ENCODE results near the gene LFNG. TPM values are rescaled to one million over a fixed set of nuclear protein-coding genes. Genes with fewer than 3 reads are reported as not detected.

The LFNG gene
- total RNA-seq, 1 experiment from 2014 or later: 15.2 TPM

DNA sequence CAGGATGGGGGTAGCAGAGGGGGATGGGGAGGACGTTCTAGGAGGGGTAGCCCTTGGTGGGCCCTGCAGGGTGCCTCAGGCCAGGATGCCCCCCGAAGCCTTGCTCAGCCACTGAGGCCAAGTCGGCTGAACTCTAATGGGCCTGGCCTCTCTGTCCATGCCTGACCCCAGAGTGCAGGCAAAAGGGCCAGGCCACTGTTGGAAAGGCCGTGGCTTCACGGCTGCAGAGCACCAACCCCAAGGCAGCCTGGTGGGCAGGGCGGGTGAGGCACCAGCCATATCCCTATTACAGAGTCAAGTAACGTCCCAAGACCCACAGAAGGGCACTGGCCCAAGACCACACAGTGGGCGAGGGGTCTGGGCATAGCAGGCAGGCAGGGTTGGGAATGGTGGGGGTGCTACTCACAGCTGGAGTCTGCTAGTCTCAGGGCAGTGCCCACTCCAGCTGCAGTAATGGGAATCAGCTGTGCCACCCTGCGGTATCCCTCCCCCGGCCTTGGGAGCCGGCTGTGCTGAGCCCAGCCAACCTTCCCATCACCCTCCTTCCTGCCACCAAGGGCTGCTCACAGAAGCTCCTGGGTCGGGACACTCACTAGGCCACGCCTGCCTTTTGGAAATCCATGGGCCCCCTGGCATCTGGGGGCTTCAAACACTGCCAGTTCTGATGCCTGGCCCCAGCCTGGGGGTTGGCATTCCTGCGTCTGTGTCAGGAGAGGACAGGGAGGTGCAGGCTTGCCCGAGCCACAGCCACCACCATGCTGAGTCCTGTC lies 4.0 kb upstream of the LFNG start:
- no peak for DNase-seq (ENCODE audit: low read depth)

DNA sequence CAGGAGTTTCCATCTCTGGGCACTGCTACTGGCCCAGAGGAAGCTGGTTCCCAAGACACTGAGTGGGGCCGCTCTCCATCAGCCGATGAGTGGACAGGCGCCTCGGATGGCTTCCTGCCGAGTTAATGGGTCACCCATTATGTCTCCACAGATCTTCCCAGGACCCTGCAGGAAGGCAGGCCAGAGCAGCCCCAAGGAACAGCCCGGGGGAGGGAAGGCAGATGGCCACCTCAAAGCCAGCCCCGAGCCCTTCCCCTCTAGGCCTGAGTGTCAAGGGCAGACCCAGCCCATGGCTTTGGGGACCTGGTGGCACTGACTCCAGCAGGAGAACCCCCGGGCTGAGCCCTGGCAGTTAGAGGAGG lies 3.4 kb upstream of the LFNG start:
- DNase-seq (ENCODE audit: low read depth): no peak

DNA sequence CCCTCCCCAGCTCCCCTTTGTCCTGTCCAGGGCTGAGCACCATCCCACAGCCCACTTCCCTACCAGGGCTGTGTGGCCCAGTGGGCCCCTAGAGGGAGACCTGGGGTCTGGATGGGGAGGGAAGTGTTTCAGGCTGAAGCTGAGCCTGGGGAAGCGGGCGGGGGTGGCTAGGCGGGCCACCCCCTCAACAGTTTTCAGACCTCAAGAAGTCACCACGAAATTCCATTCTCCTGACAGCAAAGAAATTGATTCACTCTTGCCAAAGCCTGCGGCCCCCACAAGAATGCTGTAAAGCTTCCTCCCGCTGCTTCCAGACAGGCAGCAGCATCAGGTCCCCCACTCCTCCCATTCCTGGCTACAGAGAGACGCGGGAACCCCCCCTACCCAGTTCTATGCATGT lies 2.5 kb upstream of the LFNG start:
- peak; percentile 95 for DNase-seq (ENCODE audit: low read depth)

DNA sequence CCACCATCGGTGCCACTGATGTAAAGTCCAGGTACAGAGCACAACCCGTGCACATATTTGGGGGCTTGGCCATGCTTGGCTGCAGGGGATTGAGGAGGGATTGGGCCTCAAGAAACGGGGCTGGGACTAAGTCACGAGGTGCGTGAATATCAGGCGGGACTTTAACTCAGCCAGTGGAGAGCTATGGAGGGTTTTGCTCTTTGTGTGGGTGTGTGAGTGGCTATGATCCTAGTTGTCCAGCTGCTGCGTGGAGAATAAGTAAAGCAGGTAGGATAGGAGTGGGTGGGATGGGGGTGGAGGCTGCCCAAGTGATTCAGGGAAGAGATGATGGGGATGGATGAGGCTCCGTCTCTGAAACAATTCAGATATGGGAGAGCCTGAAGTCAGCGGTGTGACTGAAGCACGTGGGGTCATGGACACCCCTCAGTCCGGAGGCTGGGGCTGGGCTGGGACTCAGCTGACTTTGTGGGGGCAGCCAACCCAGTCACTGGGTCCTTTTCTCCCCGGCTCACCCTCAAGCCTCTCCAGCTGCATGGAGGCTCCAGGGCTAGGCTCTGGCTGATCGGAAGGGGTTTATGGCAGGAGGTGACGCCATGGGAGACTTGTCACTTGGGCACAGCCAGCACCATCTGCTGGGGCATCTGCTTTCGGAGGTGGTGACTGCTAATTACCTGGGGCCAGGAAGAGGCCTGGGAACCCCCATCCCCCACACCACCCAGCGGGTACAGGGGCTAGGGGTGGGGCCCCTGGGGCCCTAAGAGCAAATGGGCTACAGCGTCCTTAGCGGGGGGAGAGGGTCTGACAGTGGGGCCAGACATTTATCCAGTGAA lies 1.7 kb upstream of the LFNG start:
- no peak for DNase-seq (ENCODE audit: low read depth)

DNA sequence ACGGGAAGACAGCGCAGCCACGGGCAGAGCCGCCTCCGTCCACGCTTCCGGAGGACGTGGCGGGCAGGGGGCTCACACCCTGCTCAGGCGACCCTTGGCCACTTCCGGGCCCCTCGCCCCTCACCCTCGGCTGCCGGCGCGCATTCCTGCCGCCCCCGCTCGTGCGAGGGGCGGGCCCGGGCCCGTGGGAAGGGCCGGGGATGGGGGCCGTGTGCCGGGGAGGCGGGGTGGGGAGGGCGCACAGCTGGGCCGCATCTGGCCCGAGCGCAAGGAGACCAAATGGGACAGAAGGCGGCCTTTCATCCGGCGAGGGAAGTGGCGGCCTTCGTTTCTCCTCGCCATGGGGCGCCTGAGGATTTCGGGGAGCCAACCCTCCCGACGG lies 846 bp upstream of the LFNG start:
- no peak for DNase-seq (ENCODE audit: low read depth)

DNA sequence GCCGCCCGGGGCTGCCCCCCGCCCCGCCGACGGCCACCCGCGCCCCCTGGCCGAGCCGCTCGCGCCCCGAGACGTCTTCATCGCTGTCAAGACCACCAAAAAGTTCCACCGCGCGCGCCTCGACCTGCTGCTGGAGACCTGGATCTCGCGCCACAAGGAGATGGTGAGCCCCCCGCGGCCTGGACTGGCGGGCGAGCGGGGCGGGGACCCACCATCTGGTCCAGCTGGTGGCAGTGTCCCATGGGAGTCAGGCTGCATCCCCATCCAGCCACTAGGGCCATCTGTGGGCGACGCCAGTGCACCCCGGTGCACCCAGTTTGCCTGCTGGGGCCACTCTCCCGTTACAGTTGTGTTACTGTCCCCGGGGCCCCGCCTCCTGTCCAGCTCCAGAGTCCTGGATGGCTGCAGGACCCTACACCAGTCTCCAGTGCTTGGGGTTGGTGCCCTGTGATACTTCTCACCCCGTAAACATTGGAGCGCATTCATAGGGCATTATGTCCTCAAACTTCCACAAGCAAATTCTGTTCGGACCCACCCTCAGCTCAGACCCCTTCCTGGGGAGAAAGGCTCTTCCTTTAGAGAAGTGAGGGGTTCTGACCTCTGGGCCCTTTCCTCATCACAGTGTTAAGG lies 672 bp downstream of the LFNG start:
- no peak for DNase-seq (ENCODE audit: low read depth)

DNA sequence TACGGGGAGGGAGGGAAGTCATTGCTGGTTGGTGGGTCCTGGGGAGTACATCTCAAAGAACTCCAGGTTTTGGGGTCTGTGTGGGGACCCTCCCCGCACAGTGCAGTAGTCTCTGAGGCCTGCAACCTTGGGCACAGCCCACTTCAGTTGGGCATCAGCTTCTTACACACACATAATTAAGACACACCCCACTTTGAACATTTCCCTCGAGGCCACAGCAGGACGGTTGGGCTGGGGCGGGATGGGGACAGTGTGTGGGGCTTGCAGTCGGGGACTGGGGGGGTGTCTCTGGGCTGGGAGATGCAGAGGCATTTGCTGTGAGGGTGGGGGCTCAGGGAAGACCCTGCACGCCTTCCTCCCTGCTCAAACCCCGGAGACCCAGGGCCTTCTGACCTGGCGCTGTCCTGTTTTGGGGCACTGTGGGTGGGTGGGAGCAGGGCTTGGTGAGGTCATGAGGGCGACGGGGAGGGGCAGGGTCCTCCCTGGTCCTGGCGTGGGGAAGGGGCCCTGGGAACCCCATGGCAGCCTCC lies 1.3 kb downstream of the LFNG start:
- DNase-seq (ENCODE audit: low read depth): no peak

DNA sequence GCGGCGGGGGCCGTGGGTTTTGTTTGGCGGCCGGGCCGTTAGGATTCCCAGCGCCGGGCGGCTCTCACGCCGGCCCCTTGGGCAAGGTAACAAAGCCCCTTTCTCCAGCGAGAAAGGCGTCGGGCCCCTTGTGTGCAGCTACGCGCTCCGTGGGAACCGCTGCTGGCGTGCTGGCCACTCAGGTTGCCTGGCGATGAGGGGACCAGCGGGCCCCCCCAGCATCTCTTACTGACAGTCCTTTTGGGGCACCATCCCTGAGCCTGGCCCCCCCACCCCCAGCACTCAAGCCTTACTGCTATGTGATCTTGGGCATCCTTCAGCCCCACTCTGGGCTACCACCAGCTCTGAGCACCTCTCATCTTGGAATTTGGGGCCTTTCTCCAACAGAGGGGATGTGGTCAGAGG lies 1.8 kb downstream of the LFNG start:
- DNase-seq (ENCODE audit: low read depth): no peak

DNA sequence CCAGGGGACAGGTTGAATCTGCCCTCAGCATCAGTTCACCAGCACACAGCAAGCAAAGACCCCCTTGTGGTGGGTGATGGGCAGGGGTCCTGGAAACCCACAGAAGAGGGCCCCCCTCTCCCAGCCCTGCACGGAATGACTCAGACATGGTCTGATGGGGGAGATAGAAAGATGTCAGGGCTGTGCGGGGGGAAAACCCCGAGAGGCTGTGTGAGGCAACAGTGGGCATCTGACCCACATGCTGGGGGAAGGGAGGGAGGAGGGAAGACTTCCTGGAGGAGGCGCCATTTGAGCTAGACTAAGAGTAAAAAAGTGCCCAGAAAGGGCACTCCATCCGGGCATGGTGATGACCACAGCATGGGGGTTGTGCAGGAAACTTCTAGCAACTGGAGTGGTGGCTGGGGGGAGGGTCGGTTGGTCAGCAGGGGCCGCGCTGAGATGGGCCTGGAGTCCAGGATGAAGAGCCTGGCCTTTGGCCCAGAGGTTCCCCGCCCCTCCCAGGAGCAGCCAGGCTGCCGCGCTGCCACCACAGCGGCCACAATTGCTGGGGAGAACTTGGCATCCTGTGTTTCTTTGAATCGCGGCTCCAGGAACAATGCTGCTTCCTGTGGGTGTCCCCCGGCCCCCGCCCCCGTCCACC lies 2.5 kb downstream of the LFNG start:
- peak; percentile 64 for DNase-seq (ENCODE audit: low read depth)

DNA sequence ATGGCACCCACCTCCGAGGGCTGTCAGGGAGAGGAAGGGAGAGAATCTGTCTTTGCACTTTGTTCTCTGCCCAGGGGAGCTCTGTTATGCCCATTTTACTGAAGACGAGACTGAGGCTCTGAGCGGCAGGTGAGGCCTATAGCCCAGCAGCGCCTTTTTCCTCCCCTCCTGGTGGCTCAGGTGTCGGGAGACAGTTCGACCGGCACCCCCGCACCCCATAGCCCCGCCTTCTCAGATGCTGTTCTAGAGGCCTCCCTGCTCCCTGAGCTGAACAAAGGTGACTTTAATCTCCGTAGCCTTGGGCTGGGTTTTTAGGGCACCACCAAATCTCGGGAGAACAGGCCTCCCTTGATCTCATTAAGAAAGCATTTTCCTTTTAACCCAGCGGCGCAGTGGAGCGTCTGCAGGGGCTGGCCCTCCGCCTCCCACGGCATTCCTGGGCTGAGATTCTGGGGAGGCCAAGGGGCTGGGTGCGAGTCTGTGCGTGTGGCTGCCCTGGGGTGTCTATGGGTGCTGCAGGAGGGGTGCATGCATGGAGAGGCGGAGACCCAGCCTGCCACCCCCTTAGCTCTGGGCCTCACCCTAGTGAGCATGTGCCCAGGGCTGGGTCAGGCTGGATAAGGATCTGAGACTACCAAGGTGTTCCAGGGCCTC lies 3.3 kb downstream of the LFNG start:
- DNase-seq (ENCODE audit: low read depth): no peak

DNA sequence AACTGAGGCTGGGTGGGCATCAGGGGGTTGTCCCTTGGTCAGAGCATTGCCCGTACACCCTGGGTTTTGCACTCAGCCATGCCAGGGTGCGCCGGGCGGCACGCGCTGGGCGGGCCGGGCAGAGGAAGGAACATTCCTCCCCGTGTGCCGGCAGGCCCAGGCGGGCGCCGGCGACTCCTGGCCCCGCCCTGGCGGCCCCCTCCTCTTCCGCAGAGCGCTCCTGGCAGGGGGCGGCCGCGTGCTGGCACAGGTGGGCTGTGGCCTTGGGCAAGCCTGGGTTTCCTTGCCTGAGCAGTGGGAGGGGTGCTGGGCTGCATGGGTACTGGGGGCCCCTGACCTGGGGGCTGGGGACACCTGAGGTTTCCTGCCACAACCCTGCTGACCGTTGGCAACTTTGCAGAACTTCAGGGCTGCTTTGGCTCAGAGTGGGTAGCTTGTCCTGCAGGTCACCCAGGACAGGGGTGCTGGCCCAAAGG lies 3.9 kb downstream of the LFNG start:
- no peak for DNase-seq (ENCODE audit: low read depth)

DNA sequence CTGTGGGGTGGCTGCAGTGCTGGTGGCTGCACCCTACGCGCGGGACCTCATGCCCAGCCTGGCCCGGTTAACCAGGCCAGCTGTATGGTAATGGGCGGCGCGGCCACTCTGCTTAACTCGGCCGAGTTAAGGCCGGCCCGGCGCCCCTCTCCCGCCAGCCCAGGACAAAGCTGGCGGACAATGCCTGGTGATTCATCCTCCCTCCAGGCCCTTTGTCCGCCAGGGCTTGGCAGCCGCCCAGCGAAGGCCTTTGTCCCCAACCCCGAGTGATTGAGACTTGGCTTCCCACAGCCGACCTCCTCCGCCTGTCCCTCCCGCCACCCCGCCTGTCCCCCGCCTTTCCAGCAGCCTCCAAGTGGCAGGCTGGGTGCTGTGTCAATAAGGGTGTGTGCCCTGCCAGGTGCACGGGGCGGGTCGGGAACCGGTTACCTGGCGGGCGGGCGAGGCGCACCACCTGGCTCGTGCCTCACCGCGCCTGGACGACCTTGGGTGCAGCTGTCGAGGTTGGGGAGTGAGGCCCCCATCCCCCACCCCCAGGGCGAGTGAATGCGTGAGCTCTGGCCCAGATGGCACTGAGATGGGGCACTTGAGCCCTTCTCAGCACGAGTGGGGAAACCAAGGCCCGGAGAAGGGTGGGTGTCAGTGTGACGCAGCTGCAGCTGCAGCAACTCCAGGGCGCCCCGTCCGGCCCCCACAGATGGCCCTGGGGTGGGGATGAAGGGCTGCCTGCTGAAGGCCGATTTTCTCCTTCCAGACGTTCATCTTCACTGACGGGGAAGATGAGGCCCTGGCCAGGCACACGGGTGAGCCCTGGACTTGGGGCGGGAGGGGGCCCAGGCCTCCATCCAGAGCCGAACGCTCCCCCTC lies 4.6 kb downstream of the LFNG start:
- DNase-seq (ENCODE audit: low read depth): peak; percentile 65

DNA sequence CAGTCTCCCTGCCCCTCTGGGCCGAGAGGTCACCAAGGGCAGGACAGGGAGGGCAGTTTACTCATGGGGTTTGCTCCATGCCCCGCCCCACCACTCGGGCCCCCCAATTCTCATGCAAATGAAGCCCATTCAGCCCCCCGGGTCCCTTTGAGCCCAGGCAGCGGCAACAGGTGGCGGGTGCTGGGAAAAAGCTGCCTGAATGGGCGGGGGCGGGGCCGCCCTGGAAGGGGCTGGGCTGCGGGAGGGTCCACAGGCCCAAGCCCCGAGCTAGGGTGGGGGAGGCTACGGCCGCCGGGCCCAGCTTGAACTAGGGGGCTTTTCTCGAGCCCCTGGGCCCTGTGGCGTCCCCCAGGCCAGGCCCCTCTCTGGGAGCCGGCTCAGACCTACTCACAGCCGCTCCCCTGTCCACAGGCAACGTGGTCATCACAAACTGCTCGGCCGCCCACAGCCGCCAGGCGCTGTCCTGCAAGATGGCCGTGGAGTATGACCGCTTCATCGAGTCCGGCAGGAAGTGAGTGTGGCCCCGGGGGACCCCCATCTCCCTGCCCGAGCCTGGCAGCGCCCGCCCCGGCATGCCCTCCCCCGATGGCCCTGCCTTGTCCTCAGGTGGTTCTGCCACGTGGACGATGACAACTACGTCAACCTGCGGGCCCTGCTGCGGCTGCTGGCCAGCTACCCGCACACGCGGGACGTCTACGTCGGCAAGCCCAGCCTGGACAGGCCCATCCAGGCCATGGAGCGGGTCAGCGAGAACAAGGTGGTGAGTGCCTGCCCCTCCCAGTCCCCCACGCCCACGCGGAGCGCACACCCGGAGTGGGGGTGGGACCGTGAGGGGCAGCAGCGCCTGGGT lies 5.5 kb downstream of the LFNG start:
- no peak for DNase-seq (ENCODE audit: low read depth)

DNA sequence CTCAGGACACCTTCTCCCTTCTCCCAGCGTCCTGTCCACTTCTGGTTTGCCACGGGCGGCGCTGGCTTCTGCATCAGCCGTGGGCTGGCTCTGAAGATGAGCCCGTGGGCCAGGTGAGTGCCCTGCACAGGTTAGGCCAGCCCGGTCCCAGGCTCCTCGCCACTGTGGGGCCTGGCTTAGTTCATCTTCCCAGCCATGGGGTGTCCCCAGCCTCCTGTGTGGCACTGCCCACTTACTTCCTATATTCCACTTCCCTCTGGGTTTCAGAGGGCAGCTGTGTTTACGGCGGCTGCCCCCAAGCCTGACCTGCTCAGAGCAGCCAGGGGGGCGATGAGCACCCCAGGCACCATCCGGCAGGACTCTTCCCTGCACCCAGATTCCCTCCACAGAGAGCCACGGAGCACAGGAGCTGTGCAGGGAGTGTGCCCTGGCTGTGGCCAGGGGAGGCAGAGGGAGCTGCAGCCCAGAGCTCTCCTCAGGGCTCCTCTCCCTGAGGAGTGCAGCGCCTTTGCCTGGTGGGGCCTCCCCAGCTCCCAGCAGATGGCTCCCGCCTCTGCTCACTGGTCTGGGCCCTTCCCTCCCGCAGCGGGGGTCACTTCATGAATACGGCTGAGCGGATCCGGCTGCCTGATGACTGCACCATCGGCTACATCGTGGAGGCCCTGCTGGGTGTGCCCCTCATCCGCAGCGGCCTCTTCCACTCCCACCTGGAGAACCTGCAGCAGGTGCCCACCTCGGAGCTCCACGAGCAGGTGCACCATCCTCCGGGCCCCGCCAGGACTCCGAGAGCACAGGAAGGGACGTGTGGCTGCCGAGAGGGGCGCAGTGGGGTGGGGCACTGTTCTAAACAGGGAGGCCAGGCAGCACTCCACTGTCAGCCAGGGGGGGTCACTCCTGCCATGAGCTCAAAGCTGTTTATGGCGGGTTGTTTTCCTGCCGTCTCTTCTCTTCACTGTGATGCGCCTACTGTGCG lies 6.4 kb downstream of the LFNG start:
- no peak for DNase-seq (ENCODE audit: low read depth)

DNA sequence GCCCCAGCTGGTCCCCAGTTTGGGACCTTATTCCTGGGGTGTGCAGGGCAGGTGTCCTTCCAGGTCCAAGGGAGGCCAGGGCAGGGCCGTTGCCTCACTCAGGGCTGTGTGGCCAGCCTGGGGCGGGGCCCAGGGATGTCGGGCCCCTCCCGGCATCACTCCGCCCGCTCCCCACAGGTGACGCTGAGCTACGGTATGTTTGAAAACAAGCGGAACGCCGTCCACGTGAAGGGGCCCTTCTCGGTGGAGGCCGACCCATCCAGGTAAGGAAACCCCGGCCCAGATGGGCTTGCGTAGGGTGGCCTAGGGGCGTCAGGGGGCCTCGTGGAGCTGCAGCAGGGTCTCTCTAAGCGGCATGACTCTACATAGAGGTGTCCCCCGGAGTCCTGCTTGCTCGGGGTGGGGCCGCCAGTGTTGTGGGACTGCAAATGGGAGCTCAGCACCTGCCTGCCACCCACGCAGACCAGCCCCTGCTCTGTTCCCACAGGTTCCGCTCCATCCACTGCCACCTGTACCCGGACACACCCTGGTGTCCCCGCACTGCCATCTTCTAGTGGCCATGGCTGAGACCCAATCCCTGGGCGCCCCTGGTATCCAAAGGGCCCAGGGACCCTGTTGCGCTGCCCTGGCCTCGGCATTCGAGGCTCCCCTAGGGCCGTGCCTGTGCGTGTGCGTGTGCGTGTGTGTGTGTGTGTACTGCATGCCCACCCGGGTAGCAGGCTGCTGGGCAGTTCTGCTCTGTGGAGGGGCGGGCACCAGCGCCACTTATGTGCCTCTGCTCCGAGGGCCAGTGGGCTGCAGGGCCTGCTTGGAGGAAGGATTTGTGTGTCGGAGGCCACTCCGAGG lies 7.3 kb downstream of the LFNG start:
- DNase-seq (ENCODE audit: low read depth): no peak

DNA sequence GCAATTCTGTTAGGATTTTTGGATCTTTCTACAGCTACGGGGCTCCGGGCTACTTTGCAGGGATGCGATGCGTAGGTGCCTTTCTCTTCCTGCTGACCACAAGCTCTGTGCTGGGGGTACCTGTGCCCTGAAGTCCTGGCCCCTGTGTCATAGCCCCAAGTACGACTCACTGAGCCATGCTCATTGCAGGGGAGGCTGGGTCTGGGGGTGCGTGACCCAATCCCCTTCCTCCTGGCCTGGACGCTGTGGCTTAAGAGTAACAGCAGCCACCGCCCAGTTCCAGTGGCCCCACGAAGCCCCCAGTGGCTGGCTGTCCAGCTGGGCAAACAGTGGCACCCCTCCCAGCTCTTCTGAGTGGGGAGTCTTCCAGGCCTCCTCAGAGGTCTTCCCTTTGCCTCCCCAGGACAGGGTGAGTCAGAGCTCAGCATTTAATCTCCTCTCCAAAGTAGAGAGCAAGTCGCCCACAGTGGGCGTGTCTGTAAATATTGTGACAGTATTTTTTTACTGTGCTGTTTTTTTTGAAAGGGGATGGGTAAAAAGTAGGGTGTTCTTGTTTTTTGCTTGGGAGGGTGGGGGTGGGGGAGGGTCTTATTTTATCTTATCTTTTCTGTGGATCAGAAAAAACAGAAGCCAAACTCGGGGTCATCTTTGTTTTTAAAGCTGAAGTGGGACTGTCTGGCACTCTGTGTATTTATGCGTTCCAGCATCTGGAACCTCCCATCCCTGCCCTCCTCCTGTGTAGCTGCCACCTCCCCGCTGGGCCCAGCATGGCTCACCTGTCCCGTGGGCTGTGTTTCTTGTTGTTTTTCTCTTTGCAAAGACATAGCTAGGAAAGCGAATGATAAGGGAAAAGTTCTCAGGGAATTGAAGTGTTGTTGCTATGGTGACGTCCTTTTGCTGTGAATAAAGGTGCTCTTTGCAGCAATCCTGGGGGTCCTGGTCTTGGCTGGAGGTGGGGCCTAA lies 8.2 kb downstream of the LFNG start:
- peak; percentile 85 for DNase-seq (ENCODE audit: low read depth)

Measured in LHCN-M2 (cell line).